Neural cell (in vitro differentiated cells): ENCODE results near the gene AMN1.

Source experiments
- EP300 ChIP-seq: fragments of 450-650 bp; conservative IDR thresholded peaks from 2 replicates; pipeline ENCODE4 v1.6.1; 2014; ENCODE audit warnings: antibody characterized with exemption, mild to moderate bottlenecking, moderate library complexity; ENCODE audit not compliant: poor library complexity, severe bottlenecking
- POLR2AphosphoS5 ChIP-seq: IDR thresholded peaks from 2 replicates; pipeline ENCODE4 v1.6.1; 2012
- TAF1 ChIP-seq: IDR thresholded peaks from 2 replicates; pipeline ENCODE4 v1.6.1; 2012; ENCODE audit warnings: low read depth

DNA sequence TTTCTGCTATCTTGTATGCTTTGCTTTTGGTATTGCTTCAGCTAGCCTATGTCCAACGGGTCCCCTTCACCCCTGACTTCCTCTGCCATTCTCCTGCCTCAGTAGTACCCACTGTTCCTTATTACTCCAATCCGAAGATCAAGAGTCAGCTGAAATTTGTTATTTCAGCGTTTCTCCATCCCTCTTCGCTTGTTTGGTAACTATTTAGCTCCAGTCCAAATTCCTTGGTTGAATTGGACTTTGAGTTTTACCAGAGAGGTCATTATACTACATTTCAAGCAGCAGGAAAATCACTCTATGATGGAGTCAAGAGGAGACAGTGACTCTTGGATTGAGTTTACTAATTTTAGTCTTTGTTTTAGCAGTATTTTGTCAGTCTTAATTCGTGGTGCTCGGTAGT lies 64.8 kb downstream of the AMN1 start:
- no peak for TF ChIP-seq EP300
- TF ChIP-seq POLR2AphosphoS5: no peak
- no peak for TF ChIP-seq TAF1
